ENCODE measurements around the gene ITPK1.

Gene ITPK1

DNA sequence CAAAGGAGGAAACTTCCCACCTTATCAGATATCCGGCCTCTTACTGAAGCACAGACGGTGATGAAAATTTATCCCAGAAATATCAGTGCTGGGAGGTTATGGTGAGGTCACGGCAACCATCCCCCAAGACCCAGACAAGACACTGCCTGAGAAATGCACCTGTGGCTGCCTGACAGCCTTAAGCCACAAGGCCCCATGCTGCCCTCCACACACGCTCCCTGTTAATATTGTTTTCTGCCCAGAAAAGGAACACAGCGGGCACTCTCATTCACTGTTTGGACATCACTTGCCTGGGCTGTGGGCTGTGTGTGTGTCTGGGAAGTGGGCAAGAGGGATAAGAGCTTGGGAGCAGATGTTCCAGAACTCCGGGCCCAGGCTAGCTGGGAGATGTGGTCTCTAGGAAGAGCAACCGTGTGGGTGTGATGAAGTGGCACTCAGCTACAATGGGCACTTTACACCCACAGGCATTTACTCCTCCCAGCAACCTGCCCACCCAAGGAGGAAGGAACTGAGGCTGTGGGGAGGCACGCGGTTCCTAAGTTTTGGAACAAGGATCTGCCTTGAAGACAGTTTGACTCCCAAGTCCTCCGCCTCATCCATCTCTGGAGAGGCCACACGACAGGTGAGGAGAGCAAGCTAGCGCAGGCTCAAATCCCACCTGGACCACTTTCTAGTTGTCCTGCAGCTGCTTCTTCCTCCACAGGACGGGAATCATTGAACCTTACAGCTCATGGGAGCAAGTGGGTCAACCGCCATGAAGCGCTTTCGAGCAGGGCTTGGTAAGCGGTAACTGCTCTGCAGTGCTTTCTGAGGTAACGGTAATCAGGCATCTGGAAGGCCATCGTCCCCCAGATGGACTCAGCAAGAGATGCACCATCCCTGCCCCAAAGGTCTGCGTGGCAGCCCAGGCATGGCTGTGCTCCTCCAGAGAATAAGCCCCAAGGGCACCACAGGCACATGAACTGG lies 101.4 kb downstream of the ITPK1 start:
- no peak for FAIRE-seq
- DNase-seq (ENCODE audit: insufficient read length), result no peak
- TF ChIP-seq POLR2A (IDR thresholded peaks at IDR 0.05; ENCODE audit: low read depth, low read length) (no peak), POLR2AphosphoS5 (IDR thresholded peaks at IDR 0.05; ENCODE audit: low read depth, low read length) (no peak), TAF1 (IDR thresholded peaks at IDR 0.05; ENCODE audit: borderline replicate concordance, low read depth, low read length) (no peak)

DNA sequence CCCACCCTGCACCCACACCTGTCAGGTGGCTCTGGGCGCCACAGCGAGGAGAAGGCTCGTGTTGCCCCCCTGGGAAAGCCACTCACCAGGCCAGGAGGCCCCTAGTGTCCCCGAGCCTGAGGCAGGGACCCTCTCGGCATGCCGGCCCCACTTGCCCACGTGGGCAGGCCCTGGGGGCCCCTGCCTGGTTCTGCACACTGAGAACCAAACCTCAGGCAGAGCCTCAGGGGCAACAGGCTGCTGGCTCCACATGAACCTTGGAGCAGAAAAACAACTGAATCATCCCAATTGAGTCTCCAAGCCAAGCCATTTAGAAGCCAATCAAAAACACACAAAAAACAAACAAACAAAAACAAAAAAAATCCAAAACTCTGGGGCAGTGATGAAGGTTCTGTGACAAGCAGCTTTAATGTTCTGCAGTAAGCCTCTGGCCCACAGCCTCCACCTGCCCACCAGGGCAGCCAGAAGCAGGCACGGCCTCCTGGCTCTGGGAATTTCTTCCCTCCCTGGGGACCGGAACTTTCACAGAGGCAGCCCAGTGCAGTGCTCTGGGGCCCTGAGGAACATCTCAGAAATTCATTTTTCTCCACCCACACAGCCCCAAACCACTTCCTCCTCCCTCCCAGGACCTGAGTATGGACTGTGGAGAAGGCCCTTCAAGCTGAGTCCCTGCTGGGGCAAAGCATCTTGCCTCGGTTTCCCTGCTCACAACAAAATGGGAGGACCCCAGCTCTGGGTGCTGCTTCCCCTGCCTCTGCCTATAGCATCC lies 102.6 kb downstream of the ITPK1 start:
- DNase-seq (ENCODE audit: insufficient read length), result no peak

DNA sequence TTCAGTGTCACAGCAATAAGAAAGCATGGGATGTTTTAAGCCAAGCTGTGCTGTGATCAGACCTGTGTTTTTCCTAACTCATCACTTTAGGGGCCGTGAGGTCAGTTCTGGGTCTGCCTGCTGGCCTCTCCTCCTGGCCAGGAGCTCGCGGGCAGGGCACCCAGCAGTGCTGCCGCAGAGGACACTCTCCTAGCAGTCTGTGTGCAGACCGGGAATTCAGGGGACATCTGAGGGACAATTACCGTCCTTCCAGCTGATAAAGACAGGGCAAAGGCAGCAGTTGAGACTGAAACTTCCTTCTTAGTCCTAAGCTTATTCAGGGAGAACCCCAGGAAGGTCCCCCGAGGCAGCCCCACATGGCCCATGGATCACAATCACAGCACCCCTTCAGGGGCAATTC lies 103.2 kb downstream of the ITPK1 start:
- no peak for FAIRE-seq
- DNase-seq (ENCODE audit: insufficient read length), result no peak
- no peak for TF ChIP-seq POLR2AphosphoS5 (IDR thresholded peaks at IDR 0.05; ENCODE audit: low read depth, low read length)
- TF ChIP-seq POLR2A (IDR thresholded peaks at IDR 0.05; ENCODE audit: low read depth, low read length), result no peak
- TF ChIP-seq TAF1 (IDR thresholded peaks at IDR 0.05; ENCODE audit: borderline replicate concordance, low read depth, low read length), result no peak

More for the DNA sequence above, 102.6 kb downstream of the ITPK1 start:
- TF ChIP-seq POLR2A (IDR thresholded peaks at IDR 0.05; ENCODE audit: low read depth, low read length) (no peak), TAF1 (IDR thresholded peaks at IDR 0.05; ENCODE audit: borderline replicate concordance, low read depth, low read length) (no peak), POLR2AphosphoS5 (IDR thresholded peaks at IDR 0.05; ENCODE audit: low read depth, low read length) (no peak)
- no peak for FAIRE-seq

DNA sequence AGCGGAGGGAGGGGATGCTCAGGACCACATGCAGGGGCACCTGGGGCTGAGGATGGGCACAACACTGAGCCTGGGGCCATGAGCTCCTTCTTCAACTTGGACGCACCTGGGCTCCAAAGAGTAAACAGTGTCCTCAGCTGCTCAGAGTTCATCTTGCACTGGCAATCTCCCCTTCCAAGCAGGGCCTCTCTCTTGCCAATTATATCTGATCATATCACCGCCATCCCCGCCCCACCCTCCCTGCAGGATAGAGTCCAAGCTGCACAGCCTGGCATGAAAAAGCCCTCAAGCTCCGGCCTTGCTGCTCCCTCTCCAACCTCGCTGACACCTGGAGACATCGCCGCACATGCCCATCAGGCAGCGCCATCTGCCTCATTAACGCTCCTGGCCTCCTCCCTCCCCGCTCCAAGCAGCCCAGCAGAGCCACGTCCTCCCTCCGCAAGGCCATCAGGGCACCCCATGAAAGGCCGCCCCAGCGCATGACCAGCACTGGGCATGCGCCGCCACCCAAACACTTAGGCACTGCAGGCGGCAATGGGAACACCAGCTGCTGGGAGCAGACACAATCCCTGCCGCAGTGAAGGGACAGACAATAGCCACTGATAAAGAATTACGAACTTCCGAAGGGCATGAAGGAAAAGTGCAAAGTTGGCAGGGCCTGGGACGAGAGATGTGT lies 103.9 kb downstream of the ITPK1 start:
- DNase-seq (ENCODE audit: insufficient read length), result no peak
- FAIRE-seq, result no peak
- TF ChIP-seq TAF1 (IDR thresholded peaks at IDR 0.05; ENCODE audit: borderline replicate concordance, low read depth, low read length) (no peak), POLR2A (IDR thresholded peaks at IDR 0.05; ENCODE audit: low read depth, low read length) (no peak), POLR2AphosphoS5 (IDR thresholded peaks at IDR 0.05; ENCODE audit: low read depth, low read length) (no peak)

DNA sequence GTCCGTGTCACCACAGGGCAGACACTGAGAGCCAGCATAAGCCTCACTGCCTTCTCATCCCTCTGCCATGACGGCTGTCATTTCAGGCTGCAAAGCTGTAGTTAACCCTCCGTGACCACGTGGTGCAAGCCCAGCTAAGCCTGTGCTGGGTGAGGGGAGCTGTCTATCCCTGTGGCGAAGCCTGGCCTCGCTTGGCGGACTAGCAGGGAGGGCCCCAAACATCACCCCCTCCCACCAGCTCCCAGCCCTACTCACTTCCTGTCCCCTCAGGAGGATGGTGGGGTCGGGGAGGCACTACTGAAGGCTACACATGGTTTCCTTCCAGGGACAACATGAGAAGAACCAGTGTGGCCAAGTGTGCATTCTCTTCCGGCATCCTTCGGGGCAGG lies 104.6 kb downstream of the ITPK1 start:
- DNase-seq (ENCODE audit: insufficient read length) (no peak), FAIRE-seq (no peak)
- TF ChIP-seq POLR2A (IDR thresholded peaks at IDR 0.05; ENCODE audit: low read depth, low read length) (no peak), TAF1 (IDR thresholded peaks at IDR 0.05; ENCODE audit: borderline replicate concordance, low read depth, low read length) (no peak), POLR2AphosphoS5 (IDR thresholded peaks at IDR 0.05; ENCODE audit: low read depth, low read length) (no peak)

DNA sequence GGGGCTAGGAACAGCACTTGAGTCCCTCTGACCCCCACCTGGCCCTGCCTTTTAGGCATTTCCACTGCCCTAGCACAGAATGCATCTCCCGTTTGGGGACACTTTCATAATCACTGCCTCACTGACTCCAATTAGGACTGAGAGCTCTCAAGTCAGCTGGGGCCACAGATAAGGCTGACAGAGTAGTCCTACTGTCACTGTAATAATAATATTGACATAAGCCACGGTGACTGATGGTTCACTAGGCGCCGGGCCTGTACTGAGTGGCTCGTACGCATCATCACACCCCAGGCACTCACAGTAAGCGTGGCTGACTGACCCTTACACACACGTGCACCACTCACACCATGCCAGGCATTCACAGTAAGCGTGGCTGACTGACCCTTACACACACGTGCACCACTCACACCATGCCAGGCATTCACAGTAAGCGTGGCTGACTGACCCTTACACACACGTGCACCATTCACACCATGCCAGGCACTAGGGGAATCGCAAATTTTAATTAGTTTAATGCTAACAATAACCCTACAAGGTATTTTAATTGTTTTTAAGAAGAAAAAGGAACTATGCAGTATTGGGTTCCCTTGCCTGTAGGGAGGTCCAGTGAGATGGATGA lies 105.1 kb downstream of the ITPK1 start:
- no peak for DNase-seq (ENCODE audit: insufficient read length)
- FAIRE-seq, result no peak
- TF ChIP-seq POLR2A (IDR thresholded peaks at IDR 0.05; ENCODE audit: low read depth, low read length), result no peak
- TF ChIP-seq POLR2AphosphoS5 (IDR thresholded peaks at IDR 0.05; ENCODE audit: low read depth, low read length), result no peak
- TF ChIP-seq TAF1 (IDR thresholded peaks at IDR 0.05; ENCODE audit: borderline replicate concordance, low read depth, low read length), result no peak

DNA sequence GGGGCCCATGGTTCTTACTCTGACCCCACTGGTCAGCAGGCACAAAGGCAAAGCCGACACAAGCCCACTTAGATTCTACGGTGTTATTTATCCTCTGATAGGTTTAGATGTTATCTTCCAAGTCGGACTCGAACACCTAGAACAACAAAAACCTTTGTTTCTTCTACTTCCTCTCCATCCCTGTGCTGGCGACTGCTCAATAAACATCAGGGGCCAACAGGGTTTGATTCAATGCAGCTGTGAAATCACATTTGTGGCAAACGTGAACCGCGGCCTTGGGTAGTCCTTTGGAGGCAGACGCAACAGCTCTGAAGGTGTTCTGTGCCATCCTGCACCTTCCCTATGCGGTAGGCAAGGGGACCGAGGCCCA lies 105.6 kb downstream of the ITPK1 start:
- FAIRE-seq, result no peak
- TF ChIP-seq POLR2A (IDR thresholded peaks at IDR 0.05; ENCODE audit: low read depth, low read length) (no peak), TAF1 (IDR thresholded peaks at IDR 0.05; ENCODE audit: borderline replicate concordance, low read depth, low read length) (no peak), POLR2AphosphoS5 (IDR thresholded peaks at IDR 0.05; ENCODE audit: low read depth, low read length) (no peak)
- DNase-seq (ENCODE audit: insufficient read length), result no peak

DNA sequence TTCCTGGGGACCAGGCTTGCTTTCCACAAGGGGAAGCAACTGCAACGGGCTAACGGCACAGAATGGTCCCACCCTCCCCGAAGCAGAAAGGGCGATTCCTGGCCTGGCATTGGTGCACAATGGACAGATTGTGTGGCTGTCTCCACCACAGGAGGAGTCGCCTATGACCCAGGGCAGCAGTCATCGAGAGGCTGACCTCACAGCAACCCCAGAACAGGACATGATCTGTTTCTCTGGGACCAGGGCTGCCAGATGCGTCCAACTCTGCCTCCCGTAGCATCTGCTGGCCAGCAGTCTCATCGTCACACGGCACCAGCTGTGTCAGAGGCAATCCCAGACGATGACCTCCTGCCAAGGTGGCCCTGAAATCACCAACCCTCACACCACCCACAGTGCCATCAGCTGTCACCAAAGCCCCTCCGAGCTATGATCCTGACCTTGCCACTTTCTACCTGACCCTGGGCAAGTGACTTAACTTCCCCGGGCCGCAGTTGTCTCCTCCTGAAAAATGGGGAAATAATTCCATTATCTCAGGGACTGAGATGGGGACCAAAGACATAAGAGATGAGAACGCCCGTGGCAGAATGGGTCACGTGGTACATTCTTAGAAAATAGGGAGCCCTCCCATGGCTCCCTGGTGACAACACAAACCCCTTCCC lies 106.1 kb downstream of the ITPK1 start:
- DNase-seq (ENCODE audit: insufficient read length) (no peak), FAIRE-seq (no peak)
- TF ChIP-seq POLR2A (IDR thresholded peaks at IDR 0.05; ENCODE audit: low read depth, low read length) (no peak), POLR2AphosphoS5 (IDR thresholded peaks at IDR 0.05; ENCODE audit: low read depth, low read length) (no peak), TAF1 (IDR thresholded peaks at IDR 0.05; ENCODE audit: borderline replicate concordance, low read depth, low read length) (no peak)

DNA sequence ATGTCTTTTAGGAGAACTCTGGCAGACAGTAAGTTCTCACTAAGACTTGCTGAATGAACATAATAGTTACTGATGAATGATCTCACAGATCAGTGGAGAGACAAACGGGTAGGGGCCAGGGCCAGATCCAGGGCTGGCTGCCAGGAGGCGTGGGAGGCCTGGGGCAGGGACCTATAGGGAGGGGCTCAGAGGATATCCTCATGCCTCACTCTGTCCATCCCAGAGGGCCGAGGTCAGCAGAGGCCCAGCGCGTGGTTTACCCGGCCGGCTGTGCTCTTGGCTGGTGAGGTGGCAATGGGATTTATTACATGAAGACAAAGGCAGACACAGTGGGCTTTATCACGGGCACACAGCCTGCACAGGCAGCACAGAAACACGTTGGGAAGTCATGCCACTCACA lies 107.3 kb downstream of the ITPK1 start:
- TF ChIP-seq TAF1 (IDR thresholded peaks at IDR 0.05; ENCODE audit: borderline replicate concordance, low read depth, low read length) (no peak), POLR2AphosphoS5 (IDR thresholded peaks at IDR 0.05; ENCODE audit: low read depth, low read length) (no peak), POLR2A (IDR thresholded peaks at IDR 0.05; ENCODE audit: low read depth, low read length) (no peak)
- FAIRE-seq (no peak), DNase-seq (ENCODE audit: insufficient read length) (no peak)

DNA sequence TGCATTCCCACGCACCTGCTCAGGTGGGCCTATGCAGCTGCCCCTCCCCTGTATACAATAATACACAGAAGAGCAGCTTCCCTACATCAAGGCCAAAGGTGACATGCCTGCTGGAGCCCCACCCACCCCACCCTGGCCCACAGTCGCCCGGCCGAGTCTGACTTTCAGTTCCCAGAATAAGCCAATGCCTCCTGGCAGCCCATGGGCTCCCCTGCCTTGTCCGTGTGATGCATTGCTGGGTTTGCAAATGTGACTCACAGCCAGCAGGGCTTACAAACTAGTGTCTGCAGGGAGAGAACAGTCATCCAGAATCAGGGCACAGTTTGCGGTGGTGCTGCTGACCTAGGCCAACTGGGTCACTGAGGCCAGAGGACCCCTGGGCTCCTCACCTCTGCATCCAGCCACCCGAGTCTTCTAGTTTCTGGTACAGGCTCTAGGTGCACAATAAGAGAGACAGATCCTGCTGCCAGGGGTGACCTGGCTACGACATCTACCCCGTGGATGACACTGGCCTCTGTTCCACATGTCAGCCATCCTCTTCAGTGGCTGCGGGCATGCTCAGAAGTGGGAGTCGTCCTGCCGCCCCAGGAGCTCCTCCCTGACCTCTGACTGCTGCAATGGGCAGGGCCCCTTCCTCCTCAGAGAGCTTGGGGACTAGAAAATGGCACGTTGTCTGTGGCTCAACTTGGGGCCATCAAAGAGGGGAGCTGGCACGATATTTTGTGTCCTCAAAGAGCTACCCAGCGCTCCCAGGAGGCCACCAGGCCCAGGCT lies 108.3 kb downstream of the ITPK1 start:
- no peak for TF ChIP-seq TAF1 (IDR thresholded peaks at IDR 0.05; ENCODE audit: borderline replicate concordance, low read depth, low read length)
- no peak for TF ChIP-seq POLR2A (IDR thresholded peaks at IDR 0.05; ENCODE audit: low read depth, low read length)
- no peak for TF ChIP-seq POLR2AphosphoS5 (IDR thresholded peaks at IDR 0.05; ENCODE audit: low read depth, low read length)
- FAIRE-seq (no peak), DNase-seq (ENCODE audit: insufficient read length) (no peak)

Measured in GM12892 (cell line).